ENCODE data around the gene DNASE1L3. TPM values are rescaled to one million over a fixed set of nuclear protein-coding genes. Genes with fewer than 3 reads are reported as not detected.
A peak's percentile ranks its signal among the peaks of the same experiment; 100 is the strongest.

DNASE1L3 gene
- total RNA-seq, 2 donors from 2014 or later = not detected

- ATAC-seq = no peak
- Mint-ChIP-seq H3K4me3 (no peak overlapping the region), H3K36me3 (no peaks in the 10 kb centered on the region), H3K27me3 (no peaks in the 10 kb centered on the region), H3K27ac (no peak overlapping the region), H3K9me3 (no peaks in the 10 kb centered on the region), H3K4me1 (ENCODE audit: low read depth in 2 of 2) (no peaks in the 10 kb centered on the region)
- DNase-seq (ENCODE audit: low spot score) = no peak
These were observed 66.1 kb downstream of the DNASE1L3 start for GRCh38 chr3:58144478-58145325.

- Mint-ChIP-seq H3K27me3 (no peaks in the 10 kb centered on the region), H3K4me3 (no peak overlapping the region), H3K36me3 (no peaks in the 10 kb centered on the region), H3K4me1 (ENCODE audit: low read depth in 2 of 2) (no peaks in the 10 kb centered on the region), H3K9me3 (no peaks in the 10 kb centered on the region), H3K27ac (no peak overlapping the region)
- peak in 1 of 2 donors; percentile 16 for ATAC-seq
- no peak for DNase-seq (ENCODE audit: low spot score)
These were observed 67.2 kb downstream of the DNASE1L3 start for GRCh38 chr3:58143417-58144055.

Other genes with a start within 250 kb of the DNASE1L3 start
- gene FLNB, start 202.6 kb downstream of the DNASE1L3 start, total RNA-seq = 10 to 100 TPM in 1 of 2 donors, 1 to 10 TPM in 1; 5.9 to 15.4 TPM
- 1 to 10 TPM; 2.5 to 3.3 TPM for gene ABHD6, start 26.8 kb upstream of the DNASE1L3 start, total RNA-seq
- gene RPP14, start 95.3 kb upstream of the DNASE1L3 start, total RNA-seq = 10 to 100 TPM; 17.0 to 34.0 TPM
- 10 to 100 TPM in 1 of 2 donors, 1 to 10 TPM in 1; 6.7 to 11.6 TPM for gene HTD2, start 95.5 kb upstream of the DNASE1L3 start, total RNA-seq
- gene PXK, start 121.9 kb upstream of the DNASE1L3 start, total RNA-seq = 10 to 100 TPM; 63.8 to 67.8 TPM
- gene PDHB, start 222.9 kb upstream of the DNASE1L3 start, total RNA-seq = 10 to 100 TPM; 30.6 to 41.7 TPM

Data from natural killer cell treated with Interleukin-12 subunit alpha and Interleukin-12 subunit beta and Interleukin-15 and Interleukin-18, amount 100 ng/mL, for 72 hours (primary cell).